DOHH2 (cell line): ENCODE results near the gene NCKIPSD.

Experiments used
- H3F3A ChIP-seq: fragments of 200-600 bp; sonication (generic), shearing (Covaris generic); 2 replicates; pipeline ENCODE4 v1.6.0; 2016; ENCODE audit warnings: antibody characterized with exemption, mild to moderate bottlenecking; ENCODE audit not compliant: control insufficient read depth, insufficient read depth
- H3K27ac ChIP-seq: fragments of 200-600 bp; sonication (generic); 2 replicates; pipeline ENCODE4 v1.5.1; 2014; ENCODE audit warnings: low read depth, mild to moderate bottlenecking, low read length, moderate library complexity
- H3K27me3 ChIP-seq: fragments of 200-600 bp; sonication (generic); 2 replicates; pipeline ENCODE4 v1.6.1; 2014; ENCODE audit warnings: mild to moderate bottlenecking, low read length, mixed read lengths; ENCODE audit not compliant: control insufficient read depth
- H3K36me3 ChIP-seq: fragments of 200-600 bp; sonication (generic); 2 replicates; pipeline ENCODE4 v1.6.1; 2014; ENCODE audit warnings: mild to moderate bottlenecking, low read length, moderate library complexity, mixed read lengths; ENCODE audit not compliant: control insufficient read depth
- H3K4me1 ChIP-seq: fragments of 200-600 bp; sonication (generic); 2 replicates; pipeline ENCODE4 v1.6.1; 2014; ENCODE audit warnings: mild to moderate bottlenecking, low read length, mixed read lengths; ENCODE audit not compliant: control insufficient read depth
- H3K4me2 ChIP-seq: fragments of 200-600 bp; sonication (generic); 2 replicates; pipeline ENCODE4 v1.6.0; 2014; ENCODE audit warnings: mild to moderate bottlenecking, low read length, moderate library complexity
- H3K4me3 ChIP-seq: fragments of 200-600 bp; sonication (generic); 2 replicates; pipeline ENCODE4 v1.5.1; 2014; ENCODE audit warnings: mild to moderate bottlenecking, low read length, mixed read lengths
- H3K79me2 ChIP-seq: fragments of 200-600 bp; sonication (generic); 2 replicates; pipeline ENCODE4 v1.6.1; 2014; ENCODE audit warnings: mild to moderate bottlenecking, low read length, mixed read lengths; ENCODE audit not compliant: control insufficient read depth
- H3K9me2 ChIP-seq: fragments of 200-600 bp; sonication (generic); replicated peaks from 2 replicates; pipeline ENCODE4 v1.6.1; 2014; ENCODE audit warnings: mild to moderate bottlenecking, low read length, mixed read lengths; ENCODE audit not compliant: control insufficient read depth
- H3K9me3 ChIP-seq: fragments of 200-600 bp; sonication (generic); 2 replicates; pipeline ENCODE4 v1.6.1; 2014; ENCODE audit warnings: antibody characterized with exemption, low read length, mixed read lengths; ENCODE audit not compliant: control insufficient read depth, insufficient read depth
- H4K20me1 ChIP-seq: fragments of 200-600 bp; sonication (generic); 2 replicates; pipeline ENCODE4 v1.6.0; 2014; ENCODE audit warnings: low read depth, mild to moderate bottlenecking, antibody characterized with exemption, low read length, moderate library complexity; ENCODE audit not compliant: control insufficient read depth, insufficient read depth
- CTCF ChIP-seq: fragments of 200-600 bp; sonication (generic); IDR thresholded peaks from one replicate; pipeline ENCODE4 v1.5.1; 2014; ENCODE audit warnings: antibody characterized with exemption, mild to moderate bottlenecking, low read depth, low read length; ENCODE audit not compliant: poor library complexity, severe bottlenecking
- EZH2phosphoT487 ChIP-seq: fragments of 200-600 bp; sonication (generic); IDR thresholded peaks from 2 replicates; pipeline ENCODE4 v1.6.1; 2017; ENCODE audit warnings: borderline replicate concordance, mild to moderate bottlenecking, antibody characterized with exemption, low read length, moderate library complexity, mixed read lengths

Gene NCKIPSD

DNA sequence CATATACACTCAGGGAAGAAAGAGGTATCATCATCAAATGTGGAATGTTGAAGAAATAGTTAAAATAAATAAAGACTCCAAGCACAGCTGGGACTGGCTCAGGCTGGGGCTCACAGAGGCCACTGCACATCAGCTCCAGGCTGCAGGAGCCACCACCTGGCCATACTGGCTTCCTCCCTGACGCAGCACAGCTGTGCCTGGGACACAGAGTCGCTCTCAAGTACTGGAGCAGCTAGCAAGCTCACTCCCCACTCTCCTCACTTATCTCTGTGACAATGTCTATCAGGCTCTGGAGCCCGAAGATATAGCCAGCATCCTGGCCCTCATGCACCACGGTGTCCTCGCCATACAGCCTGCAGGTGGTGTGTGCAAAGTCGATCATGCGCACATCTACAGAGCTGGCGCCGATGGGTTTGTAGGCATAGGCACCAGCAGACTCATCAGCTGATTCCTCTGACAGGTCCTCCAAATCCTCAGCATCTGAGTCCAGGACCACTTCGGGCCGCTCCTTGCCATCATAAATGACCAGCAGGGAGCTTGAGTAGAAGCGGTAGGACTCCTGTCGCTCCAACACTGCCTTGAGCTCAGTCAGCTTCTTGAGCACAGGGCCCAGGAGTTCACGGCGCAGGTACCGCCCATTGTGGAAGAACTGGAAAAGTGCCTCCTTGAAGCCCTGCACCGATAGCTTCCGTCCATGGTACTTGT, 2.5 kb upstream of the NCKIPSD start:
- Histone ChIP-seq H3K4me1 (peaks cover 38% of the 10 kb centered on the region), H3K9me2 (no peaks in the 10 kb centered on the region), H3K27me3 (no peaks in the 10 kb centered on the region), H3K27ac (no peak overlapping the region), H3F3A (peaks cover 11% of the 10 kb centered on the region), H3K9me3 (no peaks in the 10 kb centered on the region), H3K4me3 (no peak overlapping the region), H3K79me2 (peaks cover 21% of the 10 kb centered on the region), H4K20me1 (no peaks in the 10 kb centered on the region), H3K4me2 (no peak overlapping the region), H3K36me3 (peaks cover 59% of the 10 kb centered on the region)
- TF ChIP-seq EZH2phosphoT487 (no peak), CTCF (no peak)

DNA sequence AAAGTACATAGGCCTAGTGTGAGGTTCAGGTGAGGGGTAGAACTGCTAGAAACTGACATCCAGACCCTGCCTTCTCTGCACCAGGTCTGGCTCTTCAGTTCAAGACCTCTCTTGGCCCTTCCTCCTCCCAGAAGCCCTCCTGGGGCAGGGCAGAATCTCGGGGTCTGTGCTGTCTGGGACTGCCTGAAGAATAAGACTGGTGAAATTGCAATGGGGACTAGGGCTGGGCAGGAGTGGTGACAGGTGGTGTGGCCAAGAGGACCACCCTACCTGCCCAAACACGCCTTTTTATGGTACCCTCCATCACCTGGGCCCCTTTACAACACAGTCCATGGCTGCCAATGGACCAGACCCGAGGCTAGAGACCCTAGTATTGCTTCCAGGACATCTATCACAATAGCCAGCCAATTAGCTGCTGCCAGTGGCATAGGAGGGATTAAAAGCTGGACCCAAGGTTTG, 1.5 kb upstream of the NCKIPSD start:
- Histone ChIP-seq H3K4me1 (peaks cover 38% of the 10 kb centered on the region), H4K20me1 (no peaks in the 10 kb centered on the region), H3F3A (peaks cover 9% of the 10 kb centered on the region), H3K79me2 (peaks cover 23% of the 10 kb centered on the region), H3K4me3 (no peak overlapping the region), H3K9me3 (no peaks in the 10 kb centered on the region), H3K27ac (0 out of 2 replicates have a peak overlapping the region, but pooled peaks have one; percentile 17), H3K4me2 (peak overlapping the region; percentile 28; the same call in 1 of the 2 replicates), H3K9me2 (no peaks in the 10 kb centered on the region), H3K36me3 (peaks cover 58% of the 10 kb centered on the region), H3K27me3 (no peaks in the 10 kb centered on the region)
- TF ChIP-seq CTCF (no peak), EZH2phosphoT487 (no peak)

GRCh38 chr3:48686538-48687219, 964 bp upstream of the NCKIPSD start:
- peaks cover 59% of the 10 kb centered on the region for H3K36me3 ChIP-seq

More at GRCh38 chr3:48686538-48687219, 964 bp upstream of the NCKIPSD start:
- peak overlapping the region; percentile 90 for H3K4me2 ChIP-seq
- H3K4me3 ChIP-seq, result peak overlapping the region; percentile 97
- TF ChIP-seq CTCF, result no peak
- H3K79me2 ChIP-seq, result peaks cover 23% of the 10 kb centered on the region
- no peaks in the 10 kb centered on the region for H4K20me1 ChIP-seq
- H3K4me1 ChIP-seq, result peaks cover 38% of the 10 kb centered on the region
- peaks cover 9% of the 10 kb centered on the region for H3F3A ChIP-seq
- no peaks in the 10 kb centered on the region for H3K9me2 ChIP-seq
- no peaks in the 10 kb centered on the region for H3K27me3 ChIP-seq
- peak overlapping the region; percentile 55 for H3K27ac ChIP-seq
- H3K9me3 ChIP-seq, result no peaks in the 10 kb centered on the region
